HS-27A (cell line): Measurements from ENCODE around the gene TBXA2R.

Source experiments
- DNase-seq: peaks from one replicate; pipeline ENCODE4 v3.0.0-alpha.2; 2012; ENCODE audit warnings: low read depth, missing footprints

Gene TBXA2R

DNA sequence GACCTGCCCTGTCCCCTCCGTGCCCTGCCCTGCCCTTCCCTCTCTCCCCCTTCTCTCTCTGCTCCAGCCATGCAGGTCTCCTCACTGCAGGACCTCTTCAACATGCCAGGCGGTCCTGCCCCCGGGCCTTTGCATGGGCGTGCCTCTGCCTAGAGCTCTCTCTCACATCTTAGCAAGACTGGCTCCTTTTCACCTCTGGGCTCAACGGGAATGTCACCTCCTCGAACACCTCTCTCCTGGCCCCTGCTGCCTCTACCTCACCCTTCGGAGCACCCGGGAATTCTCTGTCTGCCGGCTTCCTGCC lies 54.9 kb downstream of the TBXA2R start:
- no peak for DNase-seq

DNA sequence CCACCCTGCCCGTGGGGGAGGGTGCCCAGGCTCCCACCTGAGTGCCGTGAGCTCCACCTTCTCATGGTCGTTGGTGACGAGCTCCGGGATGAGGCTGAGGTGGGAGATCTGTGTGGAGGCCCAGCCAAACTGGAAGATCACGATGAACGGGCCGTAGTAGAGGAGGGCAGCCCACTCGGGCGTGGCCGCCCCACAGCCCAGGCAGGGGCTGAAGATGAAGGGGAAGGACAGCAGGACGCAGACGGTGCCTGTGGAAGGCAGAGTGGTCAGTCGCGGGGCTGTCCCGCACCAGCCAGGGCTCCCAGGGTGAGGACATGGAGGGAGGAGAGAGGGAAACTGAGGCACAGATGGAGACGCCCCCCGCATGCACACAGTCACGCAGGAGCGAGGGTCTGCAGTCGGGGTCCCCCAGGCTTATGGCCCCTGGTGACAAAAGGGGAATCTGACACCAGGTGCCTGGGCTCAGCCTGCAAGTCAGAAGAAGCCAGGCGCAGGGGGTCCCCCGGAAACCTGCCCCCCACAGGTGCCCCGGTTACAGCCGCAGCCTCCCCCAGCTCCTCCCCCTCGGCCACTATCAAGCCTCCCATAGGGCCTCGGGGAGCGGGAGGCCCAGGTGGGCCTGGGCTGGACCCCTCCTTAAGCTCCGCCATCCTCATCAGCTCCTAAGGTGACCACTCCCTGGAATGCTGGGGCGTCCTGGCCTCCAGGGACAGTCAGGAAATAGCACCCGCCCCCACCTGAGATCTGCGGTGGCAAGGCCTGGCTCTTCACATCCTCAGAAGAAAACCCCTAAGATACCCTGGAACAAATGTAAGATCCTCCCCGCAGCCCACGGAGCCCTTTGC lies 55.5 kb downstream of the TBXA2R start:
- DNase-seq = no peak

DNA sequence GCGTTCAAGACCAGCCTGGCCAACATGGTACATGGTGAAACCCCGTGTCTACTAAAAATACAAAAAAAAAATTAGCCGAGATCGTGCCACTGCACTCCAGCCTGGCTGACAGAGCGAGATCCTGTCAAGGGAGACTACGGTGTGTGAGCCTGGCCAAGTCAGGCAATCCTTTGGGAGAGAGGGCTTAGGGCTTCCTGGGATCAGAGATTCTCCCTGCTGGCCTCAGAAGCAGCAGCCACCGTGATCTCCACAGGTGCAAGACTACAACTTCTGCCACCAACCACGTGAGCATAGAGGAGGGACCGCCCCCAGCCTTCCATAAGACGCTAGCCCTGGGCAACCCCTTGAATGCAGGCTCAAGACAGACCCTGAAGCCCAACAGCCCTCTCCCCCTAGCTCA lies 56.9 kb downstream of the TBXA2R start:
- no peak for DNase-seq

DNA sequence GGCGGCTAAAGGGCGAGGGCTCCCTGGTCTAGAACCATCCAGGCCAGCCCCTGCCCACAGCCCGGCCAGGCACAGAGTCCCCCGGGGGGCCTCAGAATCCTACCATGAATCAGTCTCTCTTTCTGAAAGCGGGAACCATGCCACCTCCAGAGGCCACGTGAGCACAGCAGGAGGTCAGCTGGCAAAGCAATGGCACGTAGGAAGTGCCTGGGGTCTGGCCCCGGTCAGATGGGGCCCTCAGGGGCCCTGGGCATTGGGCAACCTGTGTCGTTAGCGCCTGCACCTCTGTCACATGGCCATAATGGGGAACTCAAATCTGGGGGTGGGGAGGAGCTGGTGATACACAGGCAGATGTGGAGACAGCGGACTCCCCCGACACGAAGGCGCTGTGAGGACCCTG lies 58.1 kb downstream of the TBXA2R start:
- no peak for DNase-seq

DNA sequence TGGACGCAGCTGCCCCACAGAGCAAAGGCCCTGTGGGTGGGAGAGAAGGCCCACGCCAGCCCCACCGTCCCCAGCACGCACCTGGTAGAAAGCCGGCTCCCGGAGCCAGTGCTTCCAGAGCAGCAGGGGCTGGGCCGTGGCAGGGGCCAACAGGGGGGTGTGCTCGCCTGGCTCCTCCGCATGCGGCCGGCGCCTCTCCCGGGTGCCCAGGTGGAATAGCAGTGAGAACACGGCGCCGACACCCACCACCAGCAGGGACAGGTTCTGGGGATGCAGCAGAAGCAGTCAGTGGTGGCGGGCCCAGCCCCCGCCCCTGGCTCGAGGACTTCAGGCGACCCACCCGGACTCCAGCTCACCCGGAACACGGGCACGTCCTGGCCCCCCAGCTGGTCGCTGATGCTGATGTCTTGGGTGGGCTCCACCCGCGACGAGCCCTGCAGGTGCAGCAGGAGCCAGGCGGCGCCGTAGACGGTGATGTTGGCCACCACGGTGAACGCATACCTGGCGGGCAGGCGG lies 58.9 kb downstream of the TBXA2R start:
- no peak for DNase-seq

DNA sequence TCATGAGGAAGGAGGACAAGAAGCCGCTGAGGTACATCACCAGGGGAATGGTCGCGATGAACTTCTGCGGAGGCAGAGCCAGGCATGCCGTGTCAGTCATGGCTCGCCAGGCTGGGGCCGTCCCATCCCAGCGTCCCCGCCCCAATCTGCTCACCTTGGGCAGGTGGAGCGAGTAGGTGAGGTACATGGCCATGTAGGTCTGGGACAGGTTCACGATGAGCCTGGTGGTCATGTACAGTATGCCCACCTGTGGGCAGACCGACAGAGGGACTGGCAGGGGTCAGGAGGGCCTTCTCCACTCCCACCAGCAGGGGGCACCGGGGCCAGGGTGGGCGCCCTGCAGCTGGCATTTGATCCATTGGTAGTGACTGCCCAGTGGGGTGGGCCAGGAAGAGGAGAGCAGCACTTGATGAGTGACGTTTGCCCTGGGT lies 59.4 kb downstream of the TBXA2R start:
- DNase-seq = no peak

DNA sequence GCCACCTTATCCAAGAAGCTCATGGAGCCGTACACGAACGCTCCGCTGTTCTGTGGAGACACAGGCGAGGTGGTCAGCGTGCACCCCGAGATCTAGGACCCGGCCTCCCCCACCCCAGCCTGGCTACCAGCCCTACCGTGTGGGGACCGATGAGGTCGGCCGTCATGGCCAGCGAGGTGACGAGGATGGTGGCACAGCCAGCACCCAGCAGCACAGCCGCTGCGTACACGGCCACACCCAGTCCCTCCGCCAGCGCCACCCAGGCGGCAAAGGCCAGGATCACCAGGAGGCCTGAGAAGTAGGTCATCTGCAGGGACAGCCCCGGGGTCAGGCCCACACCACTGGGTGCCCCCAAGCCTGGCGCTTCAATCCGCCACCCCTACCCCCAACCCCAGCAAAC lies 60.6 kb downstream of the TBXA2R start:
- DNase-seq = no peak

DNA sequence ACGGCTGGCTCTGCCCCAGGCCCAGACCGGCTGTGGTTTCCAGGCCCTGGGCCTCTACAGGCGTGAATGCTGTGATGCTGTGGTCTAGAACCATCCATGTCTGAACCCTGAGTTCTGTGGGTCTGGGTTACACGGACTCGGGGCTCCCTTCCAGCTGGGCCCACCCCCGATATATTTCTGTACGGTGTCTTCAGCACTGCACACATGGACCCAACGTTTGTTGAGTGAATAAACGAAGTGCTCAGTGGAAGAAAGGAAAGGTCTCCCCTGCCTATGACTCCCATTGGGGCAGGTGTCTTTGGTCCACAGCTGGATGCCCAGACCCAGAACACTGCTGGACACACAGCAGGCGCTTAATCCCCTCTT lies 61.0 kb downstream of the TBXA2R start:
- no peak for DNase-seq

DNA sequence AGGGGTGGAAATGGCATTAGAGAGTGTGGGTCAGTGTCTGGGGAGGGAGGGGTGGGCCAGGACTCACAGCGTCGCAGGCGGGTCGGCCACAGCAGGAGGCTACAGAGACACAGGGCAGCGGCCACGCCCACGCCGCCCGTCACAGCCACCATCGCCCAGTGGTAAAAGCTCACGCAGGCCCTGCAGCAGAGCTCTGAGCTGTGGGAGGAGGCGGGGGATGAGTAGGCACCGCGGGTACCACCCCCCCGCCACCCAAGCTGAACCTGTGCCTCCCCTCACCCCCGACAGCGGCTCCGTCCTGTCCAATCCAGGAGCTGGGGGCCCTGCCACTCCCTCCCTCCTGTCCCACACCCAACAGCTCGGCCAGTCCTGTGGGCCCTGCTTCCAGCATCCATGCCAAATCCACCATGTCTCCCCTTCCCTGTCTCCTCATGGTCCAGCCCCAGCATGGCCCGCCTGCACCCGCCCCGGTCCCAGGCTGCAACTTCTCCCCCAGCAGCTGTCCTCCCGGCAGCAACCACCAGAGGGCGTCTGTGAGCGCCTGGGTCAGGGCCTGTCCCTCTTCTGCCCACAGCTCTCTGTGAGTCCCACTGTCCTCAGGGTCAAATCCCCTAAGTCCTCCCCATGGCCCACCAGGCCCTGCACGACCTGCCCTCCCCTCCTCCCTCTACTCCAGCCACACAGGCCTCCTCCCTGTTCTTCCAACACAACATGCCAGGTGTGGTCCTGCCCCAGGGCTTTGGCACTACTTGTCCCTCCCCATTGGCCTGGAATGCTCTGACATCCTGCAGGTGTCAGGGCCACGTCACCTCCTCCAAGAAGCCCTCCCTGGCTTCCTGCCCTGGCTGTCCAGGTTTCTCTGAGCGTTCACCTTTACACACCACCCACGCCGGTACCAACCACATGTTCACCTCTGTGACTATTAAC lies 61.7 kb downstream of the TBXA2R start:
- DNase-seq = no peak
